Measurements from ENCODE around the gene MED9. TPM values are rescaled to one million over a fixed set of nuclear protein-coding genes. Genes with fewer than 3 reads are reported as not detected.
A peak's percentile ranks its signal among the peaks of the same experiment; 100 is the strongest.

MED9 gene
- total and polyA plus RNA-seq, 2 donors (not counting 3 experiments of a cell fraction or from before 2014, with no cell fraction given) = 15.1 to 18.2 TPM

GRCh38 chr17:17435323-17435722, 41.5 kb upstream of the MED9 start:
- TF ChIP-seq CTCF (IDR thresholded peaks at IDR 0.05; ENCODE audit: extremely low read depth in 1 of 2, insufficient read depth in 1 of 2, low read depth in 1 of 2, low read length in 2 of 2) (peak; percentile 14 to 24), JUN (IDR thresholded peaks at IDR 0.05; ENCODE audit: borderline replicate concordance, insufficient read depth, insufficient read length, low read depth) (peak; percentile 40), POLR2AphosphoS5 (IDR thresholded peaks at IDR 0.05; ENCODE audit: insufficient read depth, low read depth, low read length) (no peak), FOS (IDR thresholded peaks at IDR 0.05; ENCODE audit: borderline replicate concordance, insufficient read depth, low read length) (peak; percentile 13)
- Histone ChIP-seq H4K20me1 (replicated peaks; ENCODE audit: control insufficient read depth, extremely low read depth, insufficient read depth, low read length) (no peaks in the 10 kb centered on the region), H3K9me1 (replicated peaks; ENCODE audit: control insufficient read depth, extremely low read depth, insufficient read depth, low read length) (no peaks in the 10 kb centered on the region), H3K9me3 (replicated peaks; ENCODE audit: control insufficient read depth, insufficient read depth, low read length) (no peaks in the 10 kb centered on the region), H3K4me1 (ENCODE audit: control insufficient read depth, extremely low read depth, insufficient read depth, low read length) (peaks cover 12% of the 10 kb centered on the region), H3K36me3 (ENCODE audit: control insufficient read depth in 2 of 2, extremely low read depth in 1 of 2, insufficient read depth in 2 of 2, low read length in 2 of 2) (no peaks in the 10 kb centered on the region), H3K27me3 (ENCODE audit: control insufficient read depth in 2 of 2, insufficient read depth in 2 of 2, low read length in 2 of 2) (peaks cover 0 to 4% of the 10 kb centered on the region in 2 experiments), H3K27ac (ENCODE audit: insufficient read depth, low read depth, low read length) (no peak overlapping the region), H3K4me3 (replicated peaks in 1 of 3; ENCODE audit: insufficient read depth in 1 of 3, low read depth in 1 of 3, low read length in 3 of 3) (no peak overlapping the region), H3K79me2 (ENCODE audit: control insufficient read depth, insufficient read depth, low read length) (no peaks in the 10 kb centered on the region), H2AFZ (ENCODE audit: low read depth, low read length) (peak overlapping the region; percentile 38), H3K4me2 (ENCODE audit: insufficient read depth, low read length) (no peak overlapping the region), H3K9ac (replicated peaks; ENCODE audit: extremely low read depth, insufficient read depth, low read length) (no peak overlapping the region)
- ChIA-PET POLR2A (interaction anchor here (0.7 kb wide), 1 partner anchor 37 kb away, joined by 3 read pairs; no protein-coding TSS in a partner anchor), CTCF (interaction anchor here (0.8 to 2.1 kb wide), 4 partner anchors 11 to 68 kb away, joined by 3 to 9 read pairs (median 4); no protein-coding TSS in a partner anchor)
- FAIRE-seq (peak; percentile 61), DNase-seq (ENCODE audit: low read depth, low spot score) (peak; percentile 45)
- intact Hi-C loops (cut with micrococcal nuclease) (no loop called here), dilution Hi-C loops (cut with MboI; ENCODE audit: extremely low pct_ligation_motif_present, low sequenced_read_pairs) (no loop called here)
- BruUV-seq (replicated peaks) = no TSS peak

GRCh38 chr17:17437461-17437860, 39.3 kb upstream of the MED9 start:
- dilution Hi-C loops (cut with MboI; ENCODE audit: extremely low pct_ligation_motif_present, low sequenced_read_pairs) = no loop called here
- H4K20me1 ChIP-seq (replicated peaks; ENCODE audit: control insufficient read depth, extremely low read depth, insufficient read depth, low read length) = no peaks in the 10 kb centered on the region
- POLR2A ChIA-PET = no interaction called here
- peaks cover 12% of the 10 kb centered on the region for H3K4me1 ChIP-seq (ENCODE audit: control insufficient read depth, extremely low read depth, insufficient read depth, low read length)
- intact Hi-C loops (cut with micrococcal nuclease) = no loop called here
- H3K4me2 ChIP-seq (ENCODE audit: insufficient read depth, low read length) = no peak overlapping the region
- CTCF ChIA-PET = no interaction called here
- no peak for TF ChIP-seq POLR2AphosphoS5 (IDR thresholded peaks at IDR 0.05; ENCODE audit: insufficient read depth, low read depth, low read length)
- no peak for TF ChIP-seq GATA2 (IDR thresholded peaks at IDR 0.05; ENCODE audit: insufficient read depth, insufficient read length, low read depth, low read length)
- no peak for TF ChIP-seq JUN (IDR thresholded peaks at IDR 0.05; ENCODE audit: borderline replicate concordance, insufficient read depth, insufficient read length, low read depth)
- TF ChIP-seq MYC (IDR thresholded peaks at IDR 0.05; ENCODE audit: low read depth, low read length) = no peak
- TF ChIP-seq EZH2 (IDR thresholded peaks at IDR 0.05; ENCODE audit: borderline replicate concordance, low read depth, low read length, severe bottlenecking) = no peak
- no peak for TF ChIP-seq POLR2A (IDR thresholded peaks at IDR 0.05; ENCODE audit: low read depth, low read length)
- TF ChIP-seq MAX (IDR thresholded peaks at IDR 0.05; ENCODE audit: insufficient read depth, insufficient read length) = no peak
- no TSS peak for BruUV-seq (replicated peaks)
- no peaks in the 10 kb centered on the region for H3K79me2 ChIP-seq (ENCODE audit: control insufficient read depth, insufficient read depth, low read length)
- DNase-seq (ENCODE audit: low read depth, low spot score) (no peak), FAIRE-seq (no peak)
- H3K9me3 ChIP-seq (replicated peaks; ENCODE audit: control insufficient read depth, insufficient read depth, low read length) = no peaks in the 10 kb centered on the region
- H3K9ac ChIP-seq (replicated peaks; ENCODE audit: extremely low read depth, insufficient read depth, low read length) = no peak overlapping the region
- H2AFZ ChIP-seq (ENCODE audit: low read depth, low read length) = no peak overlapping the region
- H3K9me1 ChIP-seq (replicated peaks; ENCODE audit: control insufficient read depth, extremely low read depth, insufficient read depth, low read length) = no peaks in the 10 kb centered on the region
- H3K27me3 ChIP-seq (ENCODE audit: control insufficient read depth in 2 of 2, insufficient read depth in 2 of 2, low read length in 2 of 2) = peaks cover 0 to 2% of the 10 kb centered on the region in 2 experiments
- no peak overlapping the region for H3K27ac ChIP-seq (ENCODE audit: insufficient read depth, low read depth, low read length)
- H3K36me3 ChIP-seq (ENCODE audit: control insufficient read depth in 2 of 2, extremely low read depth in 1 of 2, insufficient read depth in 2 of 2, low read length in 2 of 2) = no peaks in the 10 kb centered on the region
- H3K4me3 ChIP-seq (replicated peaks in 1 of 3; ENCODE audit: insufficient read depth in 1 of 3, low read depth in 1 of 3, low read length in 3 of 3) = no peak overlapping the region

Measured in endothelial cell of umbilical vein (primary cell).